ENCODE results near the gene TESMIN.
A peak's percentile ranks its signal among the peaks of the same experiment; 100 is the strongest.

TESMIN gene

DNA sequence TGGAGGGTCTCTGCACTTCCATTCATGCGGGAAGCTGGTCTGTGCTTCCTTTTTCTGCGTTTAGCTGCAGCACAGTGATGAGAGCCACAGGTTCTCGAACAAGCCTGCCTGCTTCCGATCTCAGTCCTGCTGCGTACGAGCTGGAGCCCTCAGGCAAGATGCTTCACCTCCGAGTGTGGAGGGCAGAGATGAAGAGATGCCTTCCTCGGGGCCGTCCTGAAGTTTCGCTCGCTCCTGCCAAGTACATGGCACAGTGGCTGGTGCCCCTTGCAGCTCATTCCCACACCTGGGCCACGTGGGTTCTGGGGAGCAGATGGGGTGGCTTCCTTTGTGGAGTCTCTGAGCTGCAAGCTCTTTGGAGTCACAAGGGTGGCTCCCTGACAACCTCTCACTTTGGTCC is 19.5 kb upstream of the TESMIN start:
- TF ChIP-seq, protein P1, sequence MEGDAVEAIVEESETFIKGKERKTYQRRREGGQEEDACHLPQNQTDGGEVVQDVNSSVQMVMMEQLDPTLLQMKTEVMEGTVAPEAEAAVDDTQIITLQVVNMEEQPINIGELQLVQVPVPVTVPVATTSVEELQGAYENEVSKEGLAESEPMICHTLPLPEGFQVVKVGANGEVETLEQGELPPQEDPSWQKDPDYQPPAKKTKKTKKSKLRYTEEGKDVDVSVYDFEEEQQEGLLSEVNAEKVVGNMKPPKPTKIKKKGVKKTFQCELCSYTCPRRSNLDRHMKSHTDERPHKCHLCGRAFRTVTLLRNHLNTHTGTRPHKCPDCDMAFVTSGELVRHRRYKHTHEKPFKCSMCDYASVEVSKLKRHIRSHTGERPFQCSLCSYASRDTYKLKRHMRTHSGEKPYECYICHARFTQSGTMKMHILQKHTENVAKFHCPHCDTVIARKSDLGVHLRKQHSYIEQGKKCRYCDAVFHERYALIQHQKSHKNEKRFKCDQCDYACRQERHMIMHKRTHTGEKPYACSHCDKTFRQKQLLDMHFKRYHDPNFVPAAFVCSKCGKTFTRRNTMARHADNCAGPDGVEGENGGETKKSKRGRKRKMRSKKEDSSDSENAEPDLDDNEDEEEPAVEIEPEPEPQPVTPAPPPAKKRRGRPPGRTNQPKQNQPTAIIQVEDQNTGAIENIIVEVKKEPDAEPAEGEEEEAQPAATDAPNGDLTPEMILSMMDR (conservative IDR thresholded peaks at IDR 0.05) = no peak
- H3K27ac ChIP-seq = no peak overlapping the region

DNA sequence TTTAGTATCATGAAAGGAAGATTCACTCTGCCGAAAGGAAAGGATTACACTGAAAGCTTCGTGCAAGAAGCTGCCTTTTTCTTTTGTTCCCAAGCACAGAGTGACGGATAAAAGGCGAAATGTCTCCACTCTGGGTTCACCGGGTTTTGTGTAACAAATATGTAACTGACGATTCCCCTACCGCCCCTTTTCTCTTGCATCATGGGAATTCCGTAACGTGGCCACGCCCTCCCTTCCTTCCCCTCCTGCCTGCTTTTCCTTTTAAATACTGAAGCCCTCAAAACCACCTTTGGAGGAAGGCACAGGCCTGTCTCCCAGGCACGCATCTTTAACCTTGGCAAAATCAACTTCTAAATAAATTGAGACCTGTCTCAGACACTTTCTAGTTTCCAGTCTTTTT is 16.4 kb upstream of the TESMIN start:
- no peak overlapping the region for H3K27ac ChIP-seq
- TF ChIP-seq, protein P1 (conservative IDR thresholded peaks at IDR 0.05) = no peak

DNA sequence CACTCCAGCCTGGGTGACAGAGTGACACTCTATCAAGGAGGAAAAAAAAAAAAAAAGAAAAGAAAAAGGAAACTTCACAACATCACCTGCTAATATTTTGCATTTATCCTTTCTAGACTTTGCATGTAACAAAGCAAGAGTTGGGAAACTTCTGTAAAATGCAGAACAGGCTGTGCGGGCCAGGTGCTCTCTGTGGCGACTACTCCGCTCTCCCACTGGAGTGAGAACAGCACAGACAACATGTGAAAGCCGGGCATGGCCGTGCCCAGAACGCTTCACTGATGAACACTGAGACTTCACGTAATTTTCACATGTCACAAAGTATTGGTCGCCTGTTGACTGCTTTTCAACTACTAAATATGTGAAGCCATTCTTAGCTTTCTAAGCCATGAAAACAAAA is 15.5 kb upstream of the TESMIN start:
- no peak overlapping the region for H3K27ac ChIP-seq
- TF ChIP-seq, protein P1 (conservative IDR thresholded peaks at IDR 0.05) = no peak

DNA sequence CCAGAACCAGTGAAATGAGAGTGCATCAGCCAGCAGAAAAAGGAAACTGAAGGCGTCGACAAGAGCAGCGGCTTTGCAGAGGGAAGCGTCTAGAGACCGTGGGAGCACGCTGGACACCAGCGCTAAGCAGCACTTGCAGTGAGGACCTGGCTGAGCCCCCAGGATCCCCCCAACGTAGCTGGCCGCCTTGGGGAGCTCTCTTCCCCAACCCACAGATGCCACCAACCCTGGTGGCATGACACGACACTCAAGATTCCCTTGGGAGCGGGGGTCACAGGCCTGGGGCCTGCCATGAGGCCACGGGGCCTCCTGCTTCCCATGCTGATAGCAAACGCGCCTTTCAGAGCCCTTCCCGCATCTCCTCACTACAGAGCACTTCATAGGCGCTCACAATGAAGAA is 13.4 kb upstream of the TESMIN start:
- TF ChIP-seq, protein P1 (conservative IDR thresholded peaks at IDR 0.05) = no peak
- no peak overlapping the region for H3K27ac ChIP-seq

DNA sequence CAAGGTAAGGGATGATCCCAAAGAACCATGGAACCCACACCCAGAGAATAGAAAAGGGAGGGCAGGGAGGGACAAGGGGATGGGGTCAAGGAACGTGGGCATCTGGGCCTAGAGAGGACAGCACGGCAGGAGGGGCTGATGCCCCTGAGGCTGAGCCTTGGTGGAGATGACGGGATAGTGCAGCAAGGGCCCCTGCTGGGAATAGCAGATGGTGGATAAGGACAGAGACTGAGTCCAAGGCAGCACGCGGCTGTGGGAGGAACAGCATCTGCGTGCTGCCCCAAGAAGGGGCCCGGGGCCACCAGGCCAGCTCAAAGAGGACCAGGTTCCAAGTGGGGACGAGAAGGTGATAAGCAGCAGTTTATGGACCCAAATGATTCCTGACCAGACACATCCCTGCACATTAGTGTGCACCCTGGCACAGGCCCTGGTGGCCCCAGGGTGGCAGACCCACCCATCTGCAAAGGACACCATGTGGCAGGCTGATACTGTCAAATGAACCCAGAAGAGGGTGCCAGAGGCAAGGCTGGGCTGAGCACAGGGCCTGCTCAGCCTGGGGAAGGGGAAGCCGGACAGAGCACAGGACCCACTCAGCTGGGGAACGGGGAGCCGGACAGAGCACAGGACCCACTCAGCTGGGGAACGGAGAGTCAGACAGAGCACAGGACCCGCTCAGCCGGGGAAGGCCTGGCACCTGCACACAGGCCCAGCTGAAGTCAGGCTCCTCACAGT is 12.8 kb upstream of the TESMIN start:
- TF ChIP-seq, protein P1 (conservative IDR thresholded peaks at IDR 0.05) = peak; percentile 66
- H3K27ac ChIP-seq = no peak overlapping the region

DNA sequence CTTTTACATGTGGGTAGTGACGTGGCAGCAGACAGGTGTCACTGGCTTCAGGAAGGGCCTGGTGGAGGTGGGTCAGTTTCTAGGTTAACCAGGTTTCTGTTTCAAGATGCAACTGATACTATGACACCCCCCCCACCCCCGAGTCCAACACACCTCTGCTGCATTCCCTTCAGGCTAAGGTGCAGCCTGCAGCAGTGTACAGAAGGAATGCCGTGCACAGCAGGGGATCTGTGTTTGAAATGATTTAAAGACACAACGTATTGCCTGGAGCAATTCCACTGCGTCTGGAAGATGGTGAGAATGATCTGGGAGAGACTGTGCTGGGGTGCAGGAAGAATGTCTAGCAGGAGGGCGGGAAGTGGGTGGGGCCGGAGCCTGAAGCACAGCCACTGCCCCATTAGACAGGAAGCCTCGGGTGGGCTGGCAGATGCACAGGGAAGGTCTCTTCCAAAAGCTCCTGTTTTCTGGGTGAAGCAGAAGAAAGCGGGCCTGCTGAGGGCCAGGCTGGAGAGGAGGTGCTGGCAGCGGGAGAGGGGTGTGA is 11.9 kb upstream of the TESMIN start:
- TF ChIP-seq, protein P1 (conservative IDR thresholded peaks at IDR 0.05) = no peak

DNA sequence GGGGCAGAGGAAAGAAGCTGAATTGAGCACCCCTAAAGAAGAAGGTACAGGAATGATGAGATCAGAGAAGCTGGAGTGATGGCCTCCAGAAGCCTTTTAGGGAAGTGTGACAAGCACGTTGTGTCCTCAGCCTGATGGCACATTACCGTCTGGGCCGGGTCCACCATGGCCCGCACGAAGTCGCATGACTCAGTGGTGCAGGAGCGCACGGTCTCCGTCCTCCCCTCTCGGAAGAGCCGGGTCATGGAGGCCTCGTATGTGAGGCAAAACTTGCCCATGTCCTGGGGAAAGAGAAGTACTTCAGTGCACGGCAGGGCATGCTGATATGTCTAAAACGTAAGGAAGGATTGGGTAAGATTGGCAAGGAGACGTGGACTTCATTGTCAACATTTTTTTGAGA is 11.2 kb upstream of the TESMIN start:
- TF ChIP-seq, protein P1 (conservative IDR thresholded peaks at IDR 0.05) = no peak
- no peak overlapping the region for H3K27ac ChIP-seq

More for the DNA sequence above, 11.9 kb upstream of the TESMIN start:
- H3K27ac ChIP-seq = no peak overlapping the region

Data from VCaP (cell line).